ENCODE measurements around the gene CRIP3. TPM values are rescaled to one million over a fixed set of nuclear protein-coding genes. Genes with fewer than 3 reads are reported as not detected.

The CRIP3 gene
- total RNA-seq, 1 experiment from 2014 or later, result 16.9 TPM

GRCh38 chr6:43307451-43308100 lies 1.1 kb downstream of the CRIP3 start:
- H4K8ac ChIP-seq (replicated peaks; ENCODE audit: insufficient read length, low read depth, low read length), result no peak overlapping the region
- WGBS (ENCODE audit: extremely low coverage, insufficient read length, low lambda C conversion rate), result no CpG with 5 or more reads among the region's 5 CpGs
- Mint-ChIP-seq H3K27me3 (ENCODE audit: low read depth) (peaks cover 4% of the 10 kb centered on the region), H3K4me3 (peak overlapping the region in 1 of 2 experiments; percentile 88; a peak in 4 of 5 replicates), H3K27ac (no peak overlapping the region), H3K9me3 (no peaks in the 10 kb centered on the region), H3K36me3 (ENCODE audit: insufficient read depth in 1 of 3, low read depth in 3 of 3) (peaks cover 0 to 18% (median 4%) of the 10 kb centered on the region in 3 experiments; a peak in 5 of 7 replicates), H3K4me1 (peaks cover 20 to 32% of the 10 kb centered on the region in 2 experiments)
- no peaks in the 10 kb centered on the region for H3K79me1 ChIP-seq (ENCODE audit: insufficient read depth, low read depth, low read length, poor library complexity, severe bottlenecking)
- no peak overlapping the region for H2AK5ac ChIP-seq (ENCODE audit: insufficient read length, low read length)
- H3K4me2 ChIP-seq (ENCODE audit: insufficient read depth, insufficient read length, low read length), result peak overlapping the region; percentile 68
- H2BK12ac ChIP-seq (ENCODE audit: insufficient read length, low read depth, low read length), result no peak overlapping the region
- no peak for DNase-seq
- no peak overlapping the region for H4K5ac ChIP-seq (ENCODE audit: insufficient read length, low read depth, low read length)
- H4K20me1 ChIP-seq (ENCODE audit: control insufficient read depth, insufficient read depth, insufficient read length), result no peaks in the 10 kb centered on the region
- H2BK15ac ChIP-seq (ENCODE audit: low read depth, low read length), result no peak overlapping the region
- H2BK20ac ChIP-seq (ENCODE audit: low read depth, low read length, poor library complexity, severe bottlenecking), result no peak overlapping the region
- no peaks in the 10 kb centered on the region; the same call in 1 of the 2 replicates for H3K79me2 ChIP-seq (ENCODE audit: insufficient read depth, low read length)
- H3K4me1 ChIP-seq (ENCODE audit: insufficient read depth, low read length), result no peaks in the 10 kb centered on the region; the same call in 1 of the 2 replicates
- no peak overlapping the region for H3K4ac ChIP-seq (ENCODE audit: low read depth, low read length)
- no peaks in the 10 kb centered on the region for H3K27me3 ChIP-seq (ENCODE audit: insufficient read depth, low read length)
- H3K14ac ChIP-seq (ENCODE audit: insufficient read depth, low read length), result no peak overlapping the region; the same call in 1 of the 2 replicates
- H3K56ac ChIP-seq (ENCODE audit: insufficient read length, low read depth, low read length), result no peak overlapping the region
- no peak overlapping the region for H4K91ac ChIP-seq (ENCODE audit: insufficient read length, low read depth, low read length)
- no peak overlapping the region for H2BK120ac ChIP-seq (ENCODE audit: low read depth, low read length, poor library complexity, severe bottlenecking)
- no peak overlapping the region for H2BK5ac ChIP-seq (ENCODE audit: insufficient read length, low read length)
- no peak overlapping the region for H3K23ac ChIP-seq (ENCODE audit: insufficient read length, low read depth, low read length)
- H3T11ph ChIP-seq (ENCODE audit: low read length), result no peak overlapping the region
- TF ChIP-seq CTCF (conservative IDR thresholded peaks at IDR 0.05), result no peak
- H3K23me2 ChIP-seq (ENCODE audit: insufficient read length, low read depth, low read length, poor library complexity, severe bottlenecking), result peaks cover 10% of the 10 kb centered on the region
- H2AFZ ChIP-seq (ENCODE audit: low read length), result no peak overlapping the region
- H3K27ac ChIP-seq (ENCODE audit: insufficient read length, low read depth, low read length), result no peak overlapping the region
- no peaks in the 10 kb centered on the region for H3K9me3 ChIP-seq (ENCODE audit: control insufficient read depth, low read depth, low read length)
- H3K18ac ChIP-seq (ENCODE audit: insufficient read length, low read depth, low read length), result no peak overlapping the region
- H3K9ac ChIP-seq (ENCODE audit: extremely low read depth, insufficient read length, low read length), result no peak overlapping the region

Measured in H9 (cell line).